HUES64 (cell line): ENCODE measurements around the gene GPR157.

Source experiments
- H3K27ac ChIP-seq: 2 replicates; pipeline ENCODE4 v1.7.0; 2013; ENCODE audit warnings: low read depth, low read length, inconsistent platforms
- H3K27me3 ChIP-seq: 2 replicates; pipeline ENCODE4 v1.6.1; 2013; ENCODE audit warnings: mild to moderate bottlenecking, low read length; ENCODE audit not compliant: insufficient read depth
- H3K36me3 ChIP-seq: 2 replicates; pipeline ENCODE4 v1.6.1; 2013; ENCODE audit warnings: mild to moderate bottlenecking, low read length; ENCODE audit not compliant: insufficient read depth
- H3K4me1 ChIP-seq: 2 replicates; pipeline ENCODE4 v1.6.1; 2013; ENCODE audit warnings: mild to moderate bottlenecking, low read length, moderate library complexity; ENCODE audit not compliant: insufficient read depth
- H3K4me3 ChIP-seq: 2 replicates; pipeline ENCODE4 v1.5.1; 2013; ENCODE audit warnings: mild to moderate bottlenecking, low read length, moderate library complexity
- H3K9ac ChIP-seq: 2 replicates; pipeline ENCODE4 v1.6.1; 2013; ENCODE audit warnings: mild to moderate bottlenecking, low read depth, low read length
- H3K9me3 ChIP-seq: 2 replicates; pipeline ENCODE4 v1.6.1; 2013; ENCODE audit warnings: low read depth, low read length; ENCODE audit not compliant: insufficient read depth
- WGBS: fragments of 150-250, 120-280 bp; methylation state at CpG from one replicate; pipeline ENCODE4 v1.1.7; 2013; ENCODE audit warnings: missing lambda C conversion rate; 5-methylcytosine and 5-hydroxymethylcytosine counted together

GPR157 gene

DNA sequence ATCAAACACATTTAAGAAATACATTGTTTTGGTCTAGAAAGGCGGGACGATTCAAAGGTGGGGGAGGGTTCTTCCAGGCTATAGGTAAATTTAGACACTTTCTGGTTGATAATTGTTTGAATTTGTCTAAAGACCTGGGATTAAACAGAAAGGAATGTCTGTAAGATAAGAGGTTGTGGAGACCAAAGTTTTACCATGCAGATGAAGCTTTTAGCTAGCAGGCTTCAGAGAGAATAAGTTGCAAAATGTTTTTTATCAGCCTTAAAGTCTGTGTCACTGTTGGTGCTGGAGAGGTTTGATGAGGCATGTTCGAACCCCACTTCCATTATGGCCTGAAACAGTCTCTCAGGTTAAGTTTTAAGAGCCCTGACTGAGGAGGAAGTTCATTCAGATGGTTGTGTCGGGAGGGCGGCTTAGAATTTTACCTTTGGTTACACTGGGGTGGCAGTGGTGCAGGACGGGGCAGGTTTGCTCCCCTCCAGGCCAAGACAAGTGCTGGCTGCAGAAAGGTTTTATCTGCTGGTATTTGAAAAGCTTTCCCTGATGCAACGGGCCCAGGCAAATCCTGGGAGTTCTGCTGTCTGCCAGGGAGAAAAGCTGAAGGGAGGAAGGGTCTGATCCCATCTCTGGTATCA lies 43.5 kb downstream of the GPR157 start:
- Histone ChIP-seq H3K27ac (no peak overlapping the region), H3K4me1 (no peaks in the 10 kb centered on the region), H3K9ac (no peak overlapping the region), H3K36me3 (no peaks in the 10 kb centered on the region), H3K27me3 (no peaks in the 10 kb centered on the region), H3K9me3 (peaks cover 6% of the 10 kb centered on the region; the same call in 1 of the 2 replicates), H3K4me3 (no peak overlapping the region)
- 91% methylated on average over 7 of the region's 7 CpGs for WGBS

DNA sequence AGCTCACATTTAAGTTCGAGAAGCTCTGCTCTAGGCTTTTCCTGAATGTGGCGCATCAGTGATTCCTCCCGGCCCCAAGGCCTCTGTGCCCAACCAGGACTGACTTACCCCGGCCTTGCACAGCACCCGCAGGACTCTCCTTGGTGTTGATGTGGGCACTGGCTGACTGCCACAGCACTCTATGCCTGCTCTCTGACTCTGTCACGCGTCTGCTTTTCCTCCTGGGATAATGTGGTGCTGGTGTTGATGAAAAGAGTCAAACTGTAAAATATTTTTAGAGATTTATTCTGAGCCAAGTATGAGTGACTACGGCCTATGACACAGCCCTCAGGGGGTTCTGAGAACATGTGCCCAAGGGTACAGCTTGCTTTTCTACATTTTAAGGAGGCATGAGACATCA lies 44.0 kb downstream of the GPR157 start:
- H3K4me3 ChIP-seq = no peak overlapping the region
- 97% methylated on average over 8 of the region's 8 CpGs for WGBS
- no peak overlapping the region for H3K9ac ChIP-seq
- H3K27ac ChIP-seq = no peak overlapping the region
- H3K9me3 ChIP-seq = peaks cover 6% of the 10 kb centered on the region; the same call in 1 of the 2 replicates
- no peaks in the 10 kb centered on the region for H3K36me3 ChIP-seq
- no peaks in the 10 kb centered on the region for H3K4me1 ChIP-seq
- no peaks in the 10 kb centered on the region for H3K27me3 ChIP-seq

DNA sequence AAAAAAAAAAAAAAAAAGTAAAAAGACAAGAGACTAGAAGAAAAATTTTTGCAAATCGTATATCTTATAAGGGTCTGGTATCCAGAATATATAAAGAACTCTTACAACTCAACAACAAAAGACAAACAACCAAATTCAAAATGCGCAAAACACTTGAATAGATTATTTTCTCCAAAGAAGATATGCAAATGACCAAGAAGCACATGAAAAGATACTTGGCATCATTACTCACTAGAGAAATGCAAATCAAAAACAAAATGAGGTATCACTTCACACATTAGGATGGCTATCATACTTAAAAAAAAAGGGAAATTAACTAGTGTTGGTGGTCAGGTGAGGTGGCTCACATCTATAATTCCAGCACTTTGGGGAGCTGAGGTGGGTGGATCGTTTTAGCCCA lies 47.4 kb downstream of the GPR157 start:
- Histone ChIP-seq H3K27me3 (no peaks in the 10 kb centered on the region), H3K9me3 (0 out of 2 replicates have a peak, but pooled peaks cover under 1% of the 10 kb centered on the region), H3K9ac (no peak overlapping the region), H3K4me3 (no peak overlapping the region), H3K27ac (no peak overlapping the region), H3K36me3 (no peaks in the 10 kb centered on the region), H3K4me1 (no peaks in the 10 kb centered on the region)
- WGBS = 100% methylated on average over 1 of the region's 3 CpGs

DNA sequence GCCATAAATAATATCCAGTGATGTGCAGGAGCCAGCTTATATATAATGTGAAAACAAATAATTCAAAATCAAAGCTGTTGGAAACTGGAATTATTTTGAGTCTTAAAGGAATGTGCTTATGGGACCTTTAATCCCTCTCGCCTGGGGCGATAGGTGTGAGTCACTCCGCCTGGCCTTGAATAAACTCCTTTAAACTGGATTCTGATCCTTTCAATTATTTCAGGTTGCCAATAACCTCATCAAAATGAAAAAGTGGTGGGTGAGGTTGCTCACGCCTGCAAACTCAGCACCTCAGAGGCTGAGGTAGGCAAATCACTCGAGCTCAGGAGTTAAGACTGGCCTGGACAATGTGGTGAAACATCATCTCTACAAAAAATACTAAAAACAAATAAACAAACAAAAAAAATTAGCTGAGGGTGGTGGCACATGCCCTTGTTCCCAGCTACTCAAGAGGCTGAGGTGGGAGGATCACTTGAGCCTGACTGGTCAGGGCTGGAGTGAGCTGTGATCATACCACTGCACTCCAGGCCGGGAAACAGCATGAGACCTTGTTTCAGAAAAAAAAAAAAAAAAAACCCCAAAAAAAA lies 48.1 kb downstream of the GPR157 start:
- Histone ChIP-seq H3K4me1 (no peaks in the 10 kb centered on the region), H3K36me3 (no peaks in the 10 kb centered on the region), H3K27ac (no peak overlapping the region), H3K9me3 (no peaks in the 10 kb centered on the region), H3K27me3 (no peaks in the 10 kb centered on the region), H3K9ac (no peak overlapping the region), H3K4me3 (no peak overlapping the region)
- 87% methylated on average over 5 of the region's 6 CpGs for WGBS

DNA sequence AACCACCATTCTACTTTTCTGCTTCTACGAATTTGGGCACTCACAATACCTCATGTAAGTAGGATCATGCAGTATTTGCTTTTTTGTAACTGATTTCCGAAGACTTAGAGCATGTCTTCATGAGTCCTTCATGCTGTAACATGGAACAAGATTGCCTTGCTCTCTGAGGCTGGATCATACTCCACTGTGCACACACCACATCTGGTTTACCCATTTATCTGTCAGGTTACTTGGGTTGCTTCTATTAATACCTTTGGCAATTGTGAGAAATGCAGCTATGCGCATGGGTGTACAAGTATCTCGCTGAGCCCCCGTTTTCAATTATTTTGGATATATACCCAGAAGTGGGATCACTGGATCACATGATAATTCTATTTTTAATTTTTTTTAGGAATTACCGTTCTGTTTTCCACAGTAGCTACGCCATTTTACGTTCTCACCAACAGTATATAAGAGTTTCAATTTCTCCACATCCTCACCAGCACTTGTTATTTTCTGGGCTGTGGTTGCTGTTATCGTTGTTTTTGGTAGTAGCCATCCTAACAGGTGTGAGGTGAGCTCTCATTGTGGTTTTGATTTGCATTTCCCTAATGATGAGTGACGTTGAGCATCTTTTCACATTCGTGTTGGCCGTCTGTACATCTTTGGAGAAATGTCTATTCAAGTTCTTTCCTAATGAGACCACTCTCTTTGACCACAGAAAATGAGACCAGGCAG lies 48.8 kb downstream of the GPR157 start:
- WGBS = 89% methylated on average over 9 of the region's 12 CpGs
- no peak overlapping the region for H3K27ac ChIP-seq
- no peak overlapping the region for H3K9ac ChIP-seq
- no peaks in the 10 kb centered on the region for H3K27me3 ChIP-seq
- H3K36me3 ChIP-seq = no peaks in the 10 kb centered on the region
- no peaks in the 10 kb centered on the region for H3K9me3 ChIP-seq
- H3K4me1 ChIP-seq = no peaks in the 10 kb centered on the region
- H3K4me3 ChIP-seq = no peak overlapping the region

DNA sequence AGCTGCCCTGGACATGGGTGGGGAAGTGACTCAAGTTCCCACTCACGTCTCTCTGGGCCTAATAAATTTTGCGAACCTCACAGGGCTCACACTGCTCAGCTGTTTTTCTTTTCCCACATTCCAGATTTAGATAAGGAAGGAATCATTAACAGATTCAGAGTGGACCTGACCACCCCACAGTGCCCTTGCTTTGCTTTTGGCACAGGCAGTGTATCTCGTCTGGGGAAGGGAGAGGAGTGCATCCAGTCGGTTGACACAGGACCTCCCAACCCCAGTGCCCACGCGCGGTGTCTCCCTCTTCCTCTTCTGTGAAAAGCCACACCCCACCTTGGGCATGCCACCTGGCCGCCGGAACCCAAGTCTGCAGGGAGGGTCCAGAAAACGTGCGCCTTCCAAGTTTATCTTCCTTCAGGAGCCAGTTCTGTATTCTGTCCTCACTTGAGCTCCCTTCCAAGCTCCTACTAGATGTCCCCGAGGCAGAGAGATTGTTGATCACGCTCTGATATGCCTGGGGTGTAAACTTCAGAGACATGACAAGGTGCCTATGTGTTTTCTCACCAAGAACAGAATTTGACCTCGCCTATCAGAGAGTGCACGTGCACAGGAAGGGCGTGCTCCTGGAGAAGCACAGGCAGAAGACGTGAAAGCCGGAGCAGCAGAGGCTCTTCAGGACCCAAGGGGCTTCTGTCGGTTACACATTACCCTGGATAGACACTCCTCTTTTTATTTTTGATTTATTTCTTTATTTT lies 50.0 kb downstream of the GPR157 start:
- H3K4me3 ChIP-seq = no peak overlapping the region
- H3K4me1 ChIP-seq = no peaks in the 10 kb centered on the region
- no peaks in the 10 kb centered on the region for H3K36me3 ChIP-seq
- H3K9ac ChIP-seq = no peak overlapping the region
- no peaks in the 10 kb centered on the region for H3K27me3 ChIP-seq
- no peak overlapping the region for H3K27ac ChIP-seq
- WGBS = 92% methylated on average over 18 of the region's 19 CpGs
- H3K9me3 ChIP-seq = no peaks in the 10 kb centered on the region

DNA sequence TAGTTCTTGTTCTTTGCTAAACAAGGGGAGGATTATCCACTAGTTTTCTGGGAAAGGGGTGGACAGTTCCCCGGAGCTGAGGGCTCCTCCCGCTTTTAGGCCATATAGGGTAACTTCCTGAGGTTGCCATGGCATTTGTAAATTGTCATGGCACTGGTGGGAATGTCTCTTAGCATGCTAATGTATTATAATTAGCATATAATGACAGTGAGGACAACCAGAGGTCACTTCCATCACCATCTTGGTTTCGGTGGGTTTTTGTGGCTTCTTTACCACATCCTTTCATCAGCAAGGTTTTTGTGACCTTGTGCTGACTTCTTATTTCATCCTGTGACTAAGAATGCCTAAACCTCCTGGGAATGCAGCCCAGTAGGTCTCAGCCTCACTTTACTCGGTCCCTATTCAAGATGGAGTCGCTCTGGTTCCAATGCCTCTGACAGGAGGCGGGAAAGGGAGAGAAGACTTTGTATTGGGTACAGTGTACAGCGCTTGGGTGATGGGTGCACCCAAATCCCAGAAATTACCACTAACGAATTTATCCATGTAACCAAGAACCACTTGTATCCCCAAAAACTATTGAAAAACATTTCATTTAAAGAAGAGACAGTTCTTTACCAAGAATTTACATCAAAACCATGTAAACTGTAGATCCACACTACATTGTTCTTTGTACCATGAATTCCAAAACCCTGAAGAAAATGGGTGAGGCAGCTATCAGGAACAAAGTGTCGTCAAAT lies 50.7 kb downstream of the GPR157 start:
- H3K36me3 ChIP-seq = no peaks in the 10 kb centered on the region
- H3K27me3 ChIP-seq = no peaks in the 10 kb centered on the region
- H3K27ac ChIP-seq = no peak overlapping the region
- no peaks in the 10 kb centered on the region for H3K4me1 ChIP-seq
- no peak overlapping the region for H3K4me3 ChIP-seq
- H3K9me3 ChIP-seq = no peaks in the 10 kb centered on the region
- H3K9ac ChIP-seq = no peak overlapping the region
- WGBS = 81% methylated on average over 9 of the region's 9 CpGs

DNA sequence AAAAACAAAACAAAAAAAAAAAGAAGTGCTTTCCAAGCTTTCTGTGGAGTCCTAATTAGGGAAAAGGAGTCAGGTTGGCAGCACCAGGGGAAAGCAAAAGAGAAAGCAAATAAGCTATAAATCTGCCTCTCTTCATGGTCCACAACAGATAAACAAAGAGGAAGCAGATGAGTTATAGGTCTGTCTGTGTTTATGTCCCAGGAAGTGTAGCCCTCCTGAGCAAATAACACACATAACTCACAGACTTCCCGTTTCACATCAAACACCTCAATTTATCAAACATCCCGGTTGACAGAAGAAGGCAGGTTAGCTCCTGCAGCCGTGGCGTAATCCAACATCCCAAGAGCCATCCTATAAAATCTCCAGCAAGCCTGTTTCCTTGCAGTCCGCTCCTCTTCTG lies 53.9 kb downstream of the GPR157 start:
- WGBS = 92% methylated on average over 5 of the region's 5 CpGs
- Histone ChIP-seq H3K27me3 (no peaks in the 10 kb centered on the region), H3K4me3 (no peak overlapping the region), H3K36me3 (no peaks in the 10 kb centered on the region), H3K27ac (no peak overlapping the region), H3K4me1 (no peaks in the 10 kb centered on the region), H3K9ac (no peak overlapping the region), H3K9me3 (no peaks in the 10 kb centered on the region)

DNA sequence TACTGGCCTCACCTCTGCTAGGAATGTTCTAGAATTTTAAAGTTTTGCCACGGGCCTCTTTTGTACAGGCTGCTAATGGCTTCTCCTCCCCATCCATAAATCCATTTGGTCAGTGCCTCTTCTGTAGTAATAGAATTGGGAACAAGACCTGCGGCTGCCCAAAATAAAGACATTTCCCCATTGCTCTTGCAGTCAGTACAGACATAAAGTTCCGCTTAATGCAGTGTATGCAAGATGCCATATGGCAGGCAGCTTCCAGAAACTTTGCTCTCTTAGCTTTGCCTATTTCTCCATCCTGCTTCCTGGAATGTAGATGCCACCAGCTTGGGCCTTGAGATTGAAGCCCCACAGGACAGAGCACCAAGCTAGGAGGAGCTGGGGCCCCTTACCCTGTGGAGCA lies 55.8 kb downstream of the GPR157 start:
- Histone ChIP-seq H3K36me3 (no peaks in the 10 kb centered on the region), H3K27me3 (no peaks in the 10 kb centered on the region), H3K4me3 (no peak overlapping the region), H3K9ac (no peak overlapping the region), H3K4me1 (peaks cover 4% of the 10 kb centered on the region; the same call in 1 of the 2 replicates), H3K27ac (no peak overlapping the region), H3K9me3 (no peaks in the 10 kb centered on the region)
- 97% methylated on average over 3 of the region's 3 CpGs for WGBS

DNA sequence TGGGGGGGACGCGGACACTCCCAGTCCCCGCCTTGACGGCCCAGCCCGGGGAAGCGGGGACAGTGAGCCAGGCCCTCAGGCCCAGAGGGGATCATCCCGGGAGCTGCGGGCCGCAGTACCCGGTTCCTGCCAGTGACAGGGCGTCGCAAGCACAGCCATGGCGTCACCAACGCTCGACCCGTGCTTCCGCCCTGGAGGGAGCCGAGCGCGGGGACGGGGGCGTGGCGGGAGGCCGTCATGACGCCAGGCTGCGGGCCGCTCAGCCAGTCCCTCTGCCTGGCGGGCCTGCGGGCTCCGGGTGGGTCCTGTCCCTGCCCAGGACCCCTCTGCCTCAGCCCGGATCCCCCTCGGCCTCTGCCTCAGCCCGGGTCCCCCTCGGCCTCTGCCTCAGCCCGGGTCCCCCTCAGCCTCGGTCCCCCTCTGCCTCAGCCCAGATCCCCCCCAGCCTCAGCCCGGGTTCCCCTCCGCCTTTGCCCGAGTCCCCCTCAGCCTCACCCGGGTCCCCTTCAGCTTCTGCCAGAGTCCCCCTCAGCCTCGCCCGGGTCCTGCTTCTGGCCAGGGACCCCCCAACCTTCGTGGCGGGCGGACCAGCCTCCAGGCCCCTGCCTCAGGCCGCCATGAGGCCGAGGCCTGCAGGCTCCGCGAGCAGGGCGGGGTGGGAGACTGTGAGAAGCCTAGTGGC lies 57.2 kb downstream of the GPR157 start:
- 94% methylated on average over 50 of the region's 50 CpGs for WGBS
- no peaks in the 10 kb centered on the region for H3K36me3 ChIP-seq

More for the DNA sequence above, 57.2 kb downstream of the GPR157 start:
- Histone ChIP-seq H3K9me3 (no peaks in the 10 kb centered on the region), H3K27me3 (no peaks in the 10 kb centered on the region), H3K9ac (no peak overlapping the region), H3K4me1 (peaks cover 4% of the 10 kb centered on the region; the same call in 1 of the 2 replicates), H3K27ac (no peak overlapping the region), H3K4me3 (no peak overlapping the region)
